DMS153 treated with DMSO at 0.1 percent for 48 hours (cell line): Measurements from ENCODE around the gene GPR183.
"Not testable (repeated sequence)": the region's sequence is repeated elsewhere in the genome, so short reads cannot be mapped to it uniquely, and the experiment has no call there.

Experiments
- DNase-seq: peaks from one replicate; lab custom pipeline; 2025; ENCODE audit not compliant: unreplicated experiment; lab: John Stamatoyannopoulos, UW

The GPR183 gene

GRCh38 chr13:99249606-99250005 lies 57.6 kb downstream of the GPR183 start:
- not testable (repeated sequence) for DNase-seq

GRCh38 chr13:99249178-99249577 lies 58.0 kb downstream of the GPR183 start:
- DNase-seq = not testable (repeated sequence)

- DNase-seq = no peak
Observed at GRCh38 chr13:99246100-99246499, 61.1 kb downstream of the GPR183 start.
